HG03432 (cell line): Measurements from ENCODE around the gene IL17RA.

ENCODE experiments used
- ATAC-seq: cut with Tn5 transposase; IDR thresholded peaks from one replicate; pipeline ENCODE4 v1.9.1; 2021; ENCODE audit warnings: mild to moderate bottlenecking, moderate library complexity; ENCODE audit not compliant: unreplicated experiment

The IL17RA gene

GRCh38 chr22:17152971-17153370 lies 68.2 kb downstream of the IL17RA start:
- ATAC-seq: no peak

GRCh38 chr22:17155941-17156340 lies 71.1 kb downstream of the IL17RA start:
- no peak for ATAC-seq

GRCh38 chr22:17157714-17158113 lies 72.9 kb downstream of the IL17RA start:
- ATAC-seq: no peak

GRCh38 chr22:17158176-17158567 lies 73.4 kb downstream of the IL17RA start:
- ATAC-seq: no peak

- ATAC-seq: peak; percentile 82
These were observed 74.0 kb downstream of the IL17RA start, which contains the start of gene HDHD5 for GRCh38 chr22:17158568-17159503. Gene HDHD5, minus strand, starts transcription at chr22:17159277. Its CDS starts 26 bp downstream, at chr22:17159251.

- ATAC-seq: peak; percentile 31
These were observed 74.7 kb downstream of the IL17RA start for GRCh38 chr22:17159504-17159951.

- ATAC-seq: no peak
These were observed 77.2 kb downstream of the IL17RA start for GRCh38 chr22:17161991-17162390.

- no peak for ATAC-seq
These were observed 77.9 kb downstream of the IL17RA start for GRCh38 chr22:17162731-17163130.

GRCh38 chr22:17164392-17165024 lies 79.7 kb downstream of the IL17RA start:
- ATAC-seq: no peak
